GM21381 (cell line): Measurements from ENCODE around the gene CDYL2.
A peak's percentile ranks its signal among the peaks of the same experiment; 100 is the strongest.
"Not testable (repeated sequence)": the region's sequence is repeated elsewhere in the genome, so short reads cannot be mapped to it uniquely, and the experiment has no call there.

Source experiments
- ATAC-seq: cut with Tn5 transposase; IDR thresholded peaks from one replicate; pipeline ENCODE4 v1.9.1; 2021; ENCODE audit warnings: mild to moderate bottlenecking, moderate library complexity; ENCODE audit not compliant: unreplicated experiment

The CDYL2 gene, protein sequence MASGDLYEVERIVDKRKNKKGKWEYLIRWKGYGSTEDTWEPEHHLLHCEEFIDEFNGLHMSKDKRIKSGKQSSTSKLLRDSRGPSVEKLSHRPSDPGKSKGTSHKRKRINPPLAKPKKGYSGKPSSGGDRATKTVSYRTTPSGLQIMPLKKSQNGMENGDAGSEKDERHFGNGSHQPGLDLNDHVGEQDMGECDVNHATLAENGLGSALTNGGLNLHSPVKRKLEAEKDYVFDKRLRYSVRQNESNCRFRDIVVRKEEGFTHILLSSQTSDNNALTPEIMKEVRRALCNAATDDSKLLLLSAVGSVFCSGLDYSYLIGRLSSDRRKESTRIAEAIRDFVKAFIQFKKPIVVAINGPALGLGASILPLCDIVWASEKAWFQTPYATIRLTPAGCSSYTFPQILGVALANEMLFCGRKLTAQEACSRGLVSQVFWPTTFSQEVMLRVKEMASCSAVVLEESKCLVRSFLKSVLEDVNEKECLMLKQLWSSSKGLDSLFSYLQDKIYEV

DNA sequence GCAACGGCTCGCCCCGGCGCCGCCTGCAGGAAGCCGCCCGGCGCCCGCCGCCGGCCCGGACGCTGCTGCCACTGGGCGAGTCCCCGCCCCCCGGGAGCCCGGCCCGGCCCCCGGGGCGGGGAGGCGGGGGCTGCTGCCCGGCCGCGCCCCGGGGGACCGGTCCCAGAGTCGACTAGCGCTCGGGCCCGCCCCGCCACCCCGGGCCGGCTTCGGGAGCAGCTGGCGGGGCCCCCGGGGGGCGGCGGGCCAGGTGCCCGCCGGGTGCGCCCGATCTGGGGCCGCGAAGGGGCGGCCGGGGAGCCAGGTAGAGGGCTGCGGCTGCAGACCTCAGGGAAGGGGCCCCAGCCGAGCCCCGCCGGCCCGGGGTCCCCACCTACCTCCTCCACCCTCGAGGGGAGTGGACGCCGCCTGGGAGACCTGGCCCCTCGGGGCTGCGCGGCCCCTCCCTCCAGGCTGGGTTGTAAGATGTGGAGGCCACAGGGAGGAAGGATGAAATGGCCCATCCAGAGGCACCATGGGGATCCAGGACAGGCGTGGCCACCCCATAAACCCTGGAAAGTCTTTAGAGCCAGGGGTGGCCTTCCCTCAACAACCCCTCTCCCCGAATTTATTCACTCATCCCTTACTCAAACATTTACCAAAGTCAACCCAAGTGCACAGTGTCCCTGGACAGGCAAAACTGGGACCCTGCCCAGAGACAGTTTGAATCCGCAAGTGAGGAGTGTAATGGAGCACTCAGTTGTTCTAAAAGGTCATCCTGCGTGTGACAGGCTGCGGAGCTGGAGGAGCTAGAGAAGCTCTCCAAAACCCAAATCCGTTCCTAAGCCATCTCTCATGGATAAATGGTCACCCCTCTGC, at the start of gene CDYL2:
Gene CDYL2, minus strand, starts transcription at position 73 of the 858 bp plus-strand sequence. CDS start 425 bp downstream, outside the sequence.
- peak; percentile 82 for ATAC-seq

DNA sequence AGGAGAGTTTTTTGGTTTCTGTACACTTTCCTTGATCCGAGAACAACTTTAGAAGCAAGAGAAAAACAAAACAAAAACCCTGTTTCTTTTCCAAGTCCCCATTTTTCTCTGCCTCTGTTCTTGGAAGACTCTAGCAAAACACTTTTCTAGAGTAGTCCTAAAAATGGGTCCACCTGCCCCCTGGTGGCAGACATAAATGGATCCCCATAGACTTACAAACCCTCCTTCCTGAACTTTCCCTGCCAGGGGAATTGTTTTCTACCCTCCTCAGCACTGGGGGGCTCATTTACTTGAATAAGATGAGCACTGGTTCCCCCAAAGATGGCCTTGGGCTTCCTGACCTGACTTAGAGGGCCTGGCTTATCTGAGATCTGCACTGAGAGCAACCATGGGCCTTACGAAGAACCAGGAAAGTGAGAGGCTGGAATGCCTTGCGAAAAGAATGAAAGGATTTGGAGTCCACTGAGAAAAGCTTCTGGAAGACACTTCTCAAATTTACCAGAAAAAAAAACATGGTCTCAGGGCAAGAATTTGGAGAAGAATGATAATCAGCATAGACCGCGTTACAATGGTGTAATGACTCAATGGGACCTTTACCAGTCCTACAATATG, 48.0 kb upstream of the CDYL2 start:
- ATAC-seq, result no peak

DNA sequence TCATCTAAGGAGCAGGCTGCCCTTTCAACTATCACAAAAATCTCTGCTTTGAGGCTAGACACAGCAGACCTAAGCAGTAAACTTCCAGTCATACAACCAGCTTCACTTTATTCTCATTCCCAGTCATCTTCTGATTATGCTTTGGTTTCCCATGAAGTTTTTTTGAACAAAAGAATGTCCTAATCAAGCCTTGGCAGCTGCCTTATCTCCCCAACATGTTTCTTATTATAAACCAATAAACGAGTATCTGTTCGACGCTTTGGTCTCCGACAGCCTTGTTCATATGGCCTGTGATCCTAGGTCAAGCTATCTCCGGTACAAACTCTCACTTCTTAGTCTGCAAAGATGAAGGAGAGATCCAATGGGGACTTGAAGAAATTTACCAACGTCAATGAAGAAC, 47.4 kb upstream of the CDYL2 start:
- ATAC-seq, result no peak

DNA sequence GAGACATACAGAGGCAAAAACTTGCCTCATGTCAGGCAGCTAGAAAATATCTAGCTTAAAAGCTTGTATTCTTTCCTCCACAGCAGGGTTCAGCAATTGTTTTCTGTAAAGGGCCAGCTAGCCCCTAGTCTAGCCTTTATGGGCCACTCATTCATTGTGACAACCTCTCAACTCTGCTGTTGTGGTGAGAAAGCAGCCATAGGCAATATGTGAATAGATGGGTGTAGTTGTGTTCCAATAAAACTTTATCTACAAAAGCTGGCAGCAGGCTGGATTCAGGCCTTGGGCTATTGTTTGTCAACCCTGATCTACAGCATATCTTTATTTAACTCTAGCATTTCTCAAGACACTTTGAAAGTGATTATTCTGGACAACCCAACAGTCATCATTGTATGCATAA, 46.4 kb upstream of the CDYL2 start:
- ATAC-seq, result no peak

DNA sequence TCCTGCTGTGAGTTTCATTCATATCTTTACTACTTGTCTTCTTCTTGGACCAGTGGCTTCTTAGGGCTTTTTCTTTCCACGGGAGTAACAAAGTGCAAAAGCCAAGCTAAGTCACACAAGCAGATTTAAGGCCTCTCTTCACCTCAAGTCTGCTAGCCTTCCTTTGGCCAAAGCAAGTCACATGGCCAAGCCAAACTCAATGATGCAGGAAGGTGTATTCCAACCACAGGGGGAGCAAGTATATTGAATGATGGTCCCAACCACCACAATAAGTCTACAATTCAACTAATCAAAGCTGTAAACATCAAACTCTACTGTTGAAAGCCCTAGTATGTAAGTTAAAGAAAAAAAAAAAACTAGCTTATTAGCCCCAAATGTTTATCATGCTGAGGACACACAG, 44.5 kb upstream of the CDYL2 start:
- no peak for ATAC-seq

DNA sequence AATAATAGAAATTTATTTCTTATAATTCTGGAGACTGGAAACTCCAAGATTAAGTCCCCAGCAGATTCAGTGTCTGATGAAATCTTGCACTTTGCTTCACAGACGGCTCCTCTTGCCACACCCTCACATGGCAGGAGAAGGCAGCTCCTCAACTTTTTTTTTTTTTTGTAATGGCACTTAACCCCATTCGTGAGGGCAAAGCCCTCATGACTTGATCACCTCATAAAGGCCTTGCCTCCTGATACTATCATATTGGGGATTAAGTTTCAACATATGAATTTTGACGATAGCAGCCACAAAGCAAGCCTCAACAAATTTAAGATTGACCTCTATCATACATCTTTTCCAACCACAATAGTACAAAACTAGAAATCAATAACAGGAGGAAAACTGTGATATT, 42.3 kb upstream of the CDYL2 start:
- no peak for ATAC-seq

DNA sequence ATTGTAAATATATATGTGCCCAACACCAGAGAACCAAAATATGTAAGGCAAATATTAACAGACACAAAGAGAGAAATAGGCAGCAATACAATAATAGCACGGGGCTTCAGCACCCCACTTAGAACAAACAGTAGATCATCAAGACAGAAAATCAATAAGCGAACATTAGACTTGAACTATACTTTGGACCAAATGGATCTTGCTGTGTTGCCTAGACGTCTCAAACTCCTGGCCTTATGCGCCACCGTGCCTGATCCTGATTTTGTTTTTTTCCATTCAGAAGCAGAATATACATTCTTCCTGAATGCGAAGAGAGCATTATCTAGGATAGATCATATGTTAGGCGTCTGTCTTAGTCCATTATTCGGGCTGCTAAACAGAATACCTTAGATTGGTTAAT, 41.9 kb upstream of the CDYL2 start:
- no peak for ATAC-seq

DNA sequence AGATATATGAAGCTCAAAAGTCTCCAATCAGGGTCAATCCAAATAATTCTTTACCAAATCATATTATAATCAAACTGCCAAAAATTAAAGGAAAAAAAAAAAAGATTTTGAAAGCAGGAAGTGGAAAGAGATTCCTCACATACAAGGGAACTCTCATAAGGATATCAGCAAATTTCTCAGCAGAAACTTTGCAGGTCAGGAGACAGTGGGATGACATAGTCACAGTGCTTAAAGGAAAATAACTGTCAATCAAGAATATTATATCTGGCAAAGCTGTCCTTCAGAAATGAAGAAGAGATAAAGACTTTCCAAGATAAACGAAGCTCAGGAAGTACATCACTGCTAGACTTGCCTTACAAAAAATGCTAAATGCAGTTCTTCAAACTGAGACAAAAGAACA, 40.0 kb upstream of the CDYL2 start:
- ATAC-seq, result no peak

DNA sequence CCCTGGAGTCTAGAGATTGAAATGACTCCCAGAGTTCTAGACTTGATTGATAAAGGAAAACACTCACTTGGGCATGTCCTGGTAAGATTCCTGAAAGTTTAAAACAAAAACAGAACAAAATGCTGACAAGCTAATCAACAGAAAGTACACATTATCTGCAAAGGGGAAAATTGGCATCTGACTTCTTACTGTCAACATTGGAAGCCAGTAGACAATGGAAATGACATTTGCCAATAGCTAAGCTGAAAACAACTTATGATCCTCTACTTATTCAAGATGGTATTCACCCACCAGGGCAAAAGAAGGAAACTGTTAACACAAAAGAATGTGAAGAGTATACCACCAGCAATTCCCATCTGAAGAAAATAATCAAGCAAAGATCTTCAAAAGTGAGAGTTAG, 36.8 kb upstream of the CDYL2 start:
- no peak for ATAC-seq

DNA sequence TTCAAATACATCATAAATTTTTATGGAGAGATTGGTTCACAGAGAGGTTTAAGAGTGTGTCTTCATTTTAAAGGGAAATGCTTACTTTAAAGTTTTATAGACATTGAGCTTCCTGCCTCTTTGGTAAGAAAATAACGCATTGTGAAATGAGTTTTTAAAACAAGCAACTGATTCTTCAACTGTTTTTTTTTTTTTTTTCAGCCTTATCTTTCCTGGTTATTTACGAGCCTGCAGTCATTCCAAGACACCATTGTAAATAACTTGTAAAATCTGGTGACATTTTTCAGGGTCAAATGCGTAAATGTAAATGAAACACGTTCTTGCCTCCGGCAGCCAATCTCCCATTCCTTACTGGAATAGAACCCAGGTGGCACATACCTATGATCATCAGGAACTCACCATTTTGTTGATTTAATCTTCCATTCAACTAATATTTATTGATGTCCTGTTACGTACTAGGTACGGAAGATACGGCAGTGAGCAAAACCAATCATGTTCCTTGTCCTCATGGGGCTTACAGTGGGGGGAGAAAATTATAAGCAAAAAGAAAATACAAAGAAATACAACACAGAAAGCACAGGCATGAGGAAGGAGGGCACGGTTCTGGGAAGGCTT, 33.2 kb upstream of the CDYL2 start:
- no peak for ATAC-seq

DNA sequence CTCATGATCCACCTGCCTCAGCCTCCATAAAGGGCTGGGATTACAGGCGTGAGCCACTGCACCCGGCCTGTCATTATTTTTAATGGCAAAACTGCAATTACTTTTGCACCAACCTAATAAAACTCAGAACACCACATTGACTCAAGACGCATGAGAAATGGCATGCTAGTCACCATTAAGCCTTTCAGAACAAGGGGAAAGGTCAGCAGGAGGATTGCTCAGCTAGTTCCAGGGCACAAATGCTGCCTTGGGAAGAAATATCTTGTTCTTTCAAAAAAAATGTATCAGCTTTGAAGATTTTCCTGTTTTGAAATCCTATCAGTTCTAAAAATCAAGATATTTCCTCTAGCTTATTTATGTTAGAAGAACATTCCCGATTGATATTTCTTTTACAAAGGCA, 32.4 kb upstream of the CDYL2 start:
- no peak for ATAC-seq

DNA sequence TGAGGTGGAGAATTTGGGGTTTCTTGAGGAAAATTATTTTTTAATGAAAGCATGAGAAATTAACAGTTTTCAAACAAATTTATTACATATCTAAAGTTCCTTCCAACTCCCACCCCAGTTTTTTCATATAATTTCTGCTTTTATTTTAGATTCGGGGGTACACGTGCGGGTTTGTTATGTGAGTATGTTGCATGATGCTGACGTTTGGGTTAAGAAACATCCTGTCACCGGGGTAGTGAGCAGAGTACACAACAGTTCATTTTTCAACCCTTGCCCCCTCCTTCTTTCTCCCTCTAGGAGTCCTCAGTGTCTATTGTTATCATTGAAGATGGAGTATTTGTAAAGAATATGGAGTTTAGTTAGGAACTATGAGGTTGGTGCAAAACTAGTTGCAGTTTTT, 31.8 kb upstream of the CDYL2 start:
- no peak for ATAC-seq

DNA sequence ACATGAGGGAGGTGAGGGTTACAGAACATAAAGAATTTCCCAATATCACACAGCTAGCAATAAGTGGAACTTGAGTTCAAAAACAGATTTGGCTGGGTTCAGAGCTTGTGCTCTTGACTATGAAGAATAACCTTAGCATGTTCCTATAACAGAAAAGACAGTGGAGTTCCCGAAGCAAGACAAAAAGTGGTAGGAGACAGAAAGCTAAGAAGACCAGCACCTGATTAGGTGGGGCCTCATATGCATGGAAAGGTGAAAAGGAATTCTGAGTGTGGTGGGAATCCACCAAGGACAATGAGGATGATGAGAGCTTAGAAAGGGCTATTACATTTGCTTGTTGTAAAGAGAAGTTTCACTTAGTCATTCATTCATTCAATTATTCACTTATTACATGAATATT, 26.6 kb upstream of the CDYL2 start:
- no peak for ATAC-seq

DNA sequence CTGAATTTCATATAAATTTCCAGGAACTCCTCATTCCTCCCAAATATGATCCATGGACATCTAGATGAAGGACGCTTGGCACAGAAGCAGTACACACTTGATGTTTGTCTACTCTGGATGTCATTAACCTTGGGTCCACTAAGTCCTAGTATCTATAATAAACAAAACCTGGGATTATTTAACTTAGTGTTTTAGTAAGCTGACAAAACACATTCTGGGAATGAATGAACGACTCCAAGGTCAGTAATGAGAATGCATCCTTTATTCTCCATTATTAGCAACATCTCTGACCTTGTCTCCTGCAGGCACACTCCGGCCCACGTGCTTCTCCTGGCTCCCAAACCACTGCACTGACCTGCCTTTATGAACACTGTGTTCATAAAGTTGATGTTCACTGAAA, 24.1 kb upstream of the CDYL2 start:
- ATAC-seq, result no peak

DNA sequence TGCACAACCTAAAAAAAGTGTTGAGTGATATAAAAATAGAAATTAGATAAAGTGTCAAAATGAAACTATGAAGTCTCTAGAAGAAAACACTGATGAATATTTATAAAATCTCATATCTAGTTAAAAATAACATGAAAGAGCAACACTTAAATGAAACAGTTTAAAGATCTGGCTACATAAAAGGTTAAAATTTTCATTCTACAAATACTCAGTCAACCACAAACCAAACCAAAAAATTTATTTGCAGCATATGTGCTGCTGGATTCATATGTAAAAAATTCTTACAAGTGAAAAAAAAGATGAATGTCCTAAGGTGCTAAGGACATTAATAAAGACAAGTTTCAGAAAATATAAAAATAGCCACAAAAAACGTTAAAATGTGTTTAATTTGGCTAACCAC, 22.6 kb upstream of the CDYL2 start:
- no peak for ATAC-seq

DNA sequence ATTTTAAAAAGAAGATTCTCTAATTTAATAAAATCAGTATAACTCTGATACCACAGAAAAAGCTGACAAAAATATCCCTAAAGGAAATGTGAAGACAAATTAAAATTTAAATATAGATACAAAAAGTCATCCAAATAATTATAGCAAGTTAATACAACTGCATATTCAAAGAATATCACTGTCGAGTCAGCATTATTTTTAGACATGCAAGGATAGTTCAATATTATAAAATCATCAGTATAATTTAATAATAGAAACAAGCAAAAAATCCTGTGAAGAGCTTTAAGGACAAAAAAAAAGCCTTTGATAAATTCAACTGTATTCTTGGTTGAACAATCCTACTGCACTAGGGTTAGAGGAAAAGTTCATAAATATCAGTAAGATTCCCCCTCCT, 21.0 kb upstream of the CDYL2 start:
- ATAC-seq, result no peak

DNA sequence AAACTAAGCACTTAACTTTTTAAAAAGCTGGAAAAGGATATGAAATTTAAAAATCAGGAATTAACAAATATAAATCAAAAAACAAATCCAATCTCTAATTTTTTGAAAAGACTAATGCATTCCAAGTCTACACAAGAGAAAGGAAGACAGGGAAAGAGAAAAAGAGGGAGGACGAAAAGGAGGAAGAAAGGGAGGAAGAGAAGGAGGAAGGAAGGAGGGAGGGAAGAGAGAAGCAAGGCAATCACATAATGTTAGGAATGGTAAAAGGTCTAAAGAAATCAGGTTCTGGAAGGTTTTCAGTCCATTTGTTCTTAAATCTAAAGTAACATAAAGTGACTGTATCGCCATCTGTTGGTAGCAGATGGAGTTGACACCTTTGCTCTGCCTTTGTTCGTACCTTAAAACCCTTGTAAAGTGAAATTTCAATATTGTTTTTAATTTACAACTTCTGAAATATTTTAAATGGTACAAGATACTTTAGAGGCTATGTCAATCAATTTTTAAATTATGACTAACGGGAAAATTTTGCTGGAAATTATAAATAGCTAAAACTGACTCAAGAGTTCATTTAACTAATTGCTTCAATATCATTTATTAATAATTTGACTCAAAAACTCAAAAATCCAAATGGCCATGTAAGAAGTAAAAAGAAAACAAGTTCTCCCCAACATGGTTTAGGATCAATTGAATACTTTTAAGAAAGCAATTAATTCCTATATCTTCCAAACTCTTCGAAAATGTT, 20.4 kb upstream of the CDYL2 start:
- no peak for ATAC-seq

DNA sequence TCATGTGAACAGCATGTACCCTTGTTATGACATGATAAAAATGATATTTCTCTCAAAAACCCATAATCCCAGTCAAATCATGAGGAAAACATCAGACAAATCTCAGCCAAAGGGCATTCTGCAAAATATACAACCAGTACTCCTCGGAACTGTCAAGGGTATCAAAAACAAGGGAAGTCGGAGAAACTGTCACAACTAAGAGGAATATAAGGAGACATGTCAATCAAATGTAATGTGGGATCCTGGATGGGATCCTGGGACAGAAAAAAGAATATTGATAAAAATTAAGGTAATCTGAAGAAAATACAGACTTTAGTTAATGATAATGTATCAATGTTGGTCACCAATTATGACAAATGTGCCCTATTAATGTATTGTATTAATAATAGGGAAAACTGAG, 15.6 kb upstream of the CDYL2 start:
- no peak for ATAC-seq

DNA sequence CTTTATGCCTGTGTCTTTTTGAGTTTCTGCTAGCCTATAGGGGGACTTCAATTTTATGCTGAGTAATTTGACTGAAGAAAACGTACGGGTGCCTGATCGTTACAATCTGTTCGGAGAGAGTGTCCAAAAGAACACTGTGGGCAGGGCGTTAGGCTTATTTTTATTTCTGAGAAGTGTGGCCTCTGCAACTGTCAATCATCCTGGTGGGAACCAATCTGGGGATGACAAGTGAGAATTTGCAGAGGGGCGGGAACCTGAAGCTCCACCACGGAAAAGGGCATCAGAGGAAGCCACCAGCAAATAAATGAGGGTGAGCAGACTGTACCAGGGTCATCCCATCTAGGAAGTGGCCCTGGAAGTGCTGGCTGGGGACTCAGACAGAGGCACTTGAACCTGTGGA, 12.0 kb upstream of the CDYL2 start:
- no peak for ATAC-seq

DNA sequence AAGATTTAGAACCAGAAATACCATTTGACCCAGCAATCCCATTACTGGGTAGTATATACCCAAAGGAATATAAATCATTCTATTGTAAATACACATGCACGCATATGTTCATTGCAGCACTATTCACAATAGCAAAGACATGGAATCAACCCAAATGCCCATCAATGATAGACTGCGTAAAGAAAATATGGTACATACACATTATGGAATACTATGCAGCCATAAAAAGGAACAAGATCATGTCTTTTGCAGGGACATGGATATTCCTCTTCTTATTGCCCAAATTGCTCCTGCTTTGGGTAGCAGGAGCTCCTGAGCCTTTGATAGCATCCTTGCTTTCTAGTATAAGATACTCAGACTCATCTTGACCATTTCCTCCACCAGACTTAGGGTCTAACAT, 10.9 kb upstream of the CDYL2 start:
- ATAC-seq, result not testable (repeated sequence)
